ENCODE data around the gene TNFRSF6B. TPM values are rescaled to one million over a fixed set of nuclear protein-coding genes. Genes with fewer than 3 reads are reported as not detected.
"Not testable (repeated sequence)": the region's sequence is repeated elsewhere in the genome, so short reads cannot be mapped to it uniquely, and the experiment has no call there.

Gene TNFRSF6B
- total RNA-seq, 1 donor from 2014 or later, result not detected

- Mint-ChIP-seq H3K27ac (ENCODE audit: unreplicated experiment) (no peak overlapping the region), H3K4me3 (no peak overlapping the region), H3K4me1 (peaks cover 7% of the 10 kb centered on the region), H3K9me3 (no peaks in the 10 kb centered on the region), H3K27me3 (ENCODE audit: low read depth) (no peaks in the 10 kb centered on the region), H3K36me3 (ENCODE audit: low read depth) (peaks cover 3% of the 10 kb centered on the region)
- DNase-seq (ENCODE audit: low read depth, low spot score), result no peak
- TF ChIP-seq, protein P1, sequence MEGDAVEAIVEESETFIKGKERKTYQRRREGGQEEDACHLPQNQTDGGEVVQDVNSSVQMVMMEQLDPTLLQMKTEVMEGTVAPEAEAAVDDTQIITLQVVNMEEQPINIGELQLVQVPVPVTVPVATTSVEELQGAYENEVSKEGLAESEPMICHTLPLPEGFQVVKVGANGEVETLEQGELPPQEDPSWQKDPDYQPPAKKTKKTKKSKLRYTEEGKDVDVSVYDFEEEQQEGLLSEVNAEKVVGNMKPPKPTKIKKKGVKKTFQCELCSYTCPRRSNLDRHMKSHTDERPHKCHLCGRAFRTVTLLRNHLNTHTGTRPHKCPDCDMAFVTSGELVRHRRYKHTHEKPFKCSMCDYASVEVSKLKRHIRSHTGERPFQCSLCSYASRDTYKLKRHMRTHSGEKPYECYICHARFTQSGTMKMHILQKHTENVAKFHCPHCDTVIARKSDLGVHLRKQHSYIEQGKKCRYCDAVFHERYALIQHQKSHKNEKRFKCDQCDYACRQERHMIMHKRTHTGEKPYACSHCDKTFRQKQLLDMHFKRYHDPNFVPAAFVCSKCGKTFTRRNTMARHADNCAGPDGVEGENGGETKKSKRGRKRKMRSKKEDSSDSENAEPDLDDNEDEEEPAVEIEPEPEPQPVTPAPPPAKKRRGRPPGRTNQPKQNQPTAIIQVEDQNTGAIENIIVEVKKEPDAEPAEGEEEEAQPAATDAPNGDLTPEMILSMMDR (conservative IDR thresholded peaks at IDR 0.05), result no peak
These were observed 32.2 kb upstream of the TNFRSF6B start for GRCh38 chr20:63664143-63664851.

DNA sequence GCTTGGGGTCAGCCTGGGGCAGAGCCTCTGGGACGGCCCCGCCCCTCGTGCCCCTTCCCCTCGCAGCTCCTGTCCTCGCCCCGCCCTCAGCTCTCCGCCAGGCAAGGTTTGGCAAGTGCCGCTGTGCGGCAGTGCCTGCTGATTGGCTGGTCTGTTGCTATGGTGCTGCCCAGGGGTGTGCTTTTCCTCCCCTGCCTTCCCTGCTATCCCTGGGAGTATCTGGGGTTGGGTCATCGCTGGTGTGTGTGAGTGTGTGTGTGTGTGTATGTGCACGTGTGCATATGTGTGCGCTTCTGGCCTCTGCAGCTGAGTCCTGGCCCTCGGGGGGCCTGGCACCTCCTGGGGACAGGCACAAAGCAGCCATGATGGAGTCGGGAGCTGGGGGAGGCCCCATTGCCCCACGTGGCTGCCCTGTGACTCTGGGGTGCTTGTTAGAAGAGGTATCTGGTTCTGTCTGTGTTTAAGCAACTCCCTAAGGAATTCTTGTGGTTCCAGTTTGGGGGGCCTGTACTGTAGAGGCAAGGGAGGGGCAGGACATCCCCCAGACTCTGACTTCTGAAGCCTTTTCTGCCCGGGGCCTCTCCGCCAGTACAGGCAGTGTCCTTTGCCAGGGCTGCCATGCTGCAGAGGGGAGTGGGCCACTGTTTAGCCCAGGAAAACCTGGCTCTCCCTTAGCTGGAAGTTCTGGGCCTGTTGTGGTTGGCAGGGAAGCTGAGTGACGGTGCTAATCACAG lies 31.4 kb upstream of the TNFRSF6B start:
- Mint-ChIP-seq H3K4me3 (peak overlapping the region; percentile 69), H3K27ac (ENCODE audit: unreplicated experiment) (peak overlapping the region; percentile 97), H3K36me3 (ENCODE audit: low read depth) (peaks cover 3% of the 10 kb centered on the region), H3K9me3 (no peaks in the 10 kb centered on the region), H3K4me1 (peaks cover under 1% of the 10 kb centered on the region), H3K27me3 (ENCODE audit: low read depth) (no peaks in the 10 kb centered on the region)
- TF ChIP-seq, protein P1 (conservative IDR thresholded peaks at IDR 0.05), result no peak
- no peak for DNase-seq (ENCODE audit: low read depth, low spot score)

GRCh38 chr20:63665708-63666107 lies 30.7 kb upstream of the TNFRSF6B start:
- H3K9me3 Mint-ChIP-seq, result no peaks in the 10 kb centered on the region
- H3K27ac Mint-ChIP-seq (ENCODE audit: unreplicated experiment), result no peak overlapping the region
- H3K36me3 Mint-ChIP-seq (ENCODE audit: low read depth), result peaks cover 3% of the 10 kb centered on the region
- no peaks in the 10 kb centered on the region for H3K27me3 Mint-ChIP-seq (ENCODE audit: low read depth)
- H3K4me1 Mint-ChIP-seq, result no peaks in the 10 kb centered on the region
- H3K4me3 Mint-ChIP-seq, result no peak overlapping the region
- TF ChIP-seq, protein P1 (conservative IDR thresholded peaks at IDR 0.05), result no peak
- DNase-seq (ENCODE audit: low read depth, low spot score), result no peak

- DNase-seq (ENCODE audit: low read depth, low spot score), result no peak
- H3K27me3 Mint-ChIP-seq (ENCODE audit: low read depth), result no peaks in the 10 kb centered on the region
- no peaks in the 10 kb centered on the region for H3K4me1 Mint-ChIP-seq
- H3K36me3 Mint-ChIP-seq (ENCODE audit: low read depth), result peaks cover 3% of the 10 kb centered on the region
- TF ChIP-seq, protein P1 (conservative IDR thresholded peaks at IDR 0.05), result no peak
- H3K4me3 Mint-ChIP-seq, result no peak overlapping the region
- H3K27ac Mint-ChIP-seq (ENCODE audit: unreplicated experiment), result no peak overlapping the region
- H3K9me3 Mint-ChIP-seq, result no peaks in the 10 kb centered on the region
These were observed 28.6 kb upstream of the TNFRSF6B start for GRCh38 chr20:63667858-63668257.

GRCh38 chr20:63668351-63668750 lies 28.1 kb upstream of the TNFRSF6B start:
- no peak for DNase-seq (ENCODE audit: low read depth, low spot score)
- no peak overlapping the region for H3K4me3 Mint-ChIP-seq
- H3K36me3 Mint-ChIP-seq (ENCODE audit: low read depth), result peaks cover 3% of the 10 kb centered on the region
- H3K4me1 Mint-ChIP-seq, result no peaks in the 10 kb centered on the region
- H3K9me3 Mint-ChIP-seq, result no peaks in the 10 kb centered on the region
- H3K27me3 Mint-ChIP-seq (ENCODE audit: low read depth), result no peaks in the 10 kb centered on the region
- TF ChIP-seq, protein P1 (conservative IDR thresholded peaks at IDR 0.05), result no peak
- no peak overlapping the region for H3K27ac Mint-ChIP-seq (ENCODE audit: unreplicated experiment)

DNA sequence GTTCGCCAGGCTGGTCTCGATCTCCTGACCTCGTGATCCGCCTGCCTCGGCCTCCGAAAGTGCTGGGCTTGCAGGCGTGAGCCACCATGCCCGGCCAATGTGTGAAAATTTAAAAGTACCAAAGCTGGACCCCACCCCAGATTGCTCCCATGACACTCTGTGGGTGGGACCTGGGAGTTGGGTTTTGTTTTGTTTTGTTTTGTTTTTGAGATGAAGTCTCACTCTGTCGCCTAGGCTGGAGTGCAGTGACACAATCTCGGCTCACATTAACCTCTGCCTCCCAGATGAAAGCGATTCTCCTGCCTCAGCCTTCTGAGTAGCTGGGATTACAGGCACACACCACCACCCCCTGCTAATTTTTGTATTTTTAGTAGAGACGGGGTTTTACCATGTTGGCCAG lies 24.8 kb upstream of the TNFRSF6B start:
- not testable (repeated sequence) for H3K4me1 Mint-ChIP-seq; H3K4me3 Mint-ChIP-seq; DNase-seq (ENCODE audit: low read depth, low spot score); H3K27ac Mint-ChIP-seq (ENCODE audit: unreplicated experiment); H3K36me3 Mint-ChIP-seq (ENCODE audit: low read depth); H3K9me3 Mint-ChIP-seq; H3K27me3 Mint-ChIP-seq (ENCODE audit: low read depth)

Data from neural crest cell (in vitro differentiated cells).